WTC11 (cell line): ENCODE data around the gene ARHGAP22. TPM values are rescaled to one million over a fixed set of nuclear protein-coding genes. Genes with fewer than 3 reads are reported as not detected.

Experiments used
- ATAC-seq: fragments of 200-7000 bp; cut with Tn5 transposase; 2 replicates; pipeline ENCODE4 v1.10.0; 2021; ENCODE audit warnings: mild to moderate bottlenecking, moderate library complexity
- CTCF ChIA-PET: fragments of 300-600 bp; sonication (Branson Sonifier 250); formaldehyde crosslinking; loops from one replicate; lab custom pipeline; 2021; ENCODE audit warnings: antibody characterized with exemption; lab: Charles Lee
- POLR2A ChIA-PET: fragments of 350-600 bp; sonication (Branson Sonifier 250); formaldehyde crosslinking; loops from one replicate; lab custom pipeline; 2021; ENCODE audit warnings: antibody characterized with exemption; lab: Charles Lee
- DNase-seq: peaks from one replicate; pipeline ENCODE4 v3.0.0; 2021; ENCODE audit warnings: low spot score
- H3K27ac Mint-ChIP-seq: 2 replicates; pipeline ENCODE4 v1.8.0; 2021; ENCODE audit warnings: mixed read lengths
- H3K27me3 Mint-ChIP-seq: 2 replicates; pipeline ENCODE4 v1.8.0; 2021; ENCODE audit warnings: low read depth, mild to moderate bottlenecking, moderate library complexity, mixed read lengths
- H3K36me3 Mint-ChIP-seq: 2 replicates; pipeline ENCODE4 v1.8.0; 2021; ENCODE audit warnings: mixed read lengths
- H3K4me1 Mint-ChIP-seq: 2 replicates; pipeline ENCODE4 v1.8.0; 2022; ENCODE audit warnings: mixed read lengths
- H3K4me3 Mint-ChIP-seq: 2 replicates; pipeline ENCODE4 v1.8.0; 2021; ENCODE audit warnings: mild to moderate bottlenecking, moderate library complexity, mixed read lengths
- H3K9me3 Mint-ChIP-seq: 2 replicates; pipeline ENCODE4 v1.8.0; 2021; ENCODE audit warnings: mixed read lengths
- CBFB ChIP-seq: sonication (generic); formaldehyde crosslinking; IDR thresholded peaks from 2 replicates; pipeline ENCODE4 v1.8.1; 2022; ENCODE audit warnings: mild to moderate bottlenecking, low read depth, missing genetic modification reagents
- FOXP1 ChIP-seq: sonication (generic); formaldehyde crosslinking; IDR thresholded peaks from 2 replicates; pipeline ENCODE4 v1.8.0; 2022; ENCODE audit warnings: missing genetic modification reagents, mild to moderate bottlenecking, moderate library complexity, borderline replicate concordance
- GABPB1 ChIP-seq: sonication (generic); formaldehyde crosslinking; IDR thresholded peaks from 2 replicates; pipeline ENCODE4 v1.8.1; 2023; ENCODE audit warnings: mild to moderate bottlenecking, missing genetic modification reagents
- GRHL2 ChIP-seq: fragments of 250-450 bp; sonication (Bioruptor Pico); IDR thresholded peaks from 2 replicates; pipeline ENCODE4 v1.8.0; 2022; ENCODE audit warnings: mild to moderate bottlenecking, moderate library complexity; ENCODE audit not compliant: insufficient replicate concordance, severe bottlenecking
- IRF2 ChIP-seq: sonication (generic); formaldehyde crosslinking; IDR thresholded peaks from 2 replicates; pipeline ENCODE4 v1.8.0; 2022; ENCODE audit warnings: low read depth, missing genetic modification reagents, borderline replicate concordance
- MYBL2 ChIP-seq: sonication (generic); formaldehyde crosslinking; IDR thresholded peaks from 2 replicates; pipeline ENCODE4 v1.8.1; 2023; ENCODE audit warnings: mild to moderate bottlenecking, moderate library complexity, missing genetic modification reagents
- NFATC4 ChIP-seq: fragments of 250-450 bp; sonication (Bioruptor Pico); IDR thresholded peaks from 2 replicates; pipeline ENCODE4 v1.9.0; 2021; ENCODE audit warnings: mild to moderate bottlenecking
- NR3C1 ChIP-seq: sonication (generic); formaldehyde crosslinking; conservative IDR thresholded peaks from 2 replicates; pipeline ENCODE4 v1.8.1; 2023; ENCODE audit warnings: low read depth, mild to moderate bottlenecking, missing genetic modification reagents
- RORB ChIP-seq: fragments of 250-450 bp; sonication (Bioruptor Pico); IDR thresholded peaks from 2 replicates; pipeline ENCODE4 v1.9.0; 2021; ENCODE audit warnings: mild to moderate bottlenecking
- SMAD4 ChIP-seq: sonication (generic); formaldehyde crosslinking; IDR thresholded peaks from 2 replicates; pipeline ENCODE4 v1.8.0; 2022; ENCODE audit warnings: mild to moderate bottlenecking, missing genetic modification reagents
- SP1 ChIP-seq: sonication (generic); formaldehyde crosslinking; conservative IDR thresholded peaks from 2 replicates; pipeline ENCODE4 v1.8.1; 2022; ENCODE audit warnings: missing genetic modification reagents
- ZNF263 ChIP-seq: sonication (generic); formaldehyde crosslinking; IDR thresholded peaks from 2 replicates; pipeline ENCODE4 v1.8.1; 2022; ENCODE audit warnings: low read depth, mild to moderate bottlenecking, moderate library complexity, missing genetic modification reagents
- total RNA-seq: library from RNA; stranded (reverse); gene quantifications from 3 replicates; pipeline ENCODE4 v1.2.3, GENCODE V29; 2021
- TF ChIP-seq, protein P1 (sequence below): sonication (generic); formaldehyde crosslinking; IDR thresholded peaks from 2 replicates; pipeline ENCODE4 v1.8.1; 2023; ENCODE audit warnings: mild to moderate bottlenecking, missing genetic modification reagents, moderate library complexity
- TF ChIP-seq, protein P2 (sequence below): sonication (generic); formaldehyde crosslinking; IDR thresholded peaks from 2 replicates; pipeline ENCODE4 v1.8.1; 2022; ENCODE audit warnings: mild to moderate bottlenecking, moderate library complexity, missing genetic modification reagents
- TF ChIP-seq, protein P3 (sequence below): sonication (generic); formaldehyde crosslinking; IDR thresholded peaks from 2 replicates; pipeline ENCODE4 v1.8.1; 2023; ENCODE audit warnings: mild to moderate bottlenecking, missing genetic modification reagents, borderline replicate concordance
- TF ChIP-seq, protein P4 (sequence below): sonication (generic); formaldehyde crosslinking; IDR thresholded peaks from 2 replicates; pipeline ENCODE4 v1.8.0; 2022; ENCODE audit warnings: mild to moderate bottlenecking, missing genetic modification reagents

Gene ARHGAP22
- total RNA-seq, 1 experiment from 2014 or later: 8.6 TPM

DNA sequence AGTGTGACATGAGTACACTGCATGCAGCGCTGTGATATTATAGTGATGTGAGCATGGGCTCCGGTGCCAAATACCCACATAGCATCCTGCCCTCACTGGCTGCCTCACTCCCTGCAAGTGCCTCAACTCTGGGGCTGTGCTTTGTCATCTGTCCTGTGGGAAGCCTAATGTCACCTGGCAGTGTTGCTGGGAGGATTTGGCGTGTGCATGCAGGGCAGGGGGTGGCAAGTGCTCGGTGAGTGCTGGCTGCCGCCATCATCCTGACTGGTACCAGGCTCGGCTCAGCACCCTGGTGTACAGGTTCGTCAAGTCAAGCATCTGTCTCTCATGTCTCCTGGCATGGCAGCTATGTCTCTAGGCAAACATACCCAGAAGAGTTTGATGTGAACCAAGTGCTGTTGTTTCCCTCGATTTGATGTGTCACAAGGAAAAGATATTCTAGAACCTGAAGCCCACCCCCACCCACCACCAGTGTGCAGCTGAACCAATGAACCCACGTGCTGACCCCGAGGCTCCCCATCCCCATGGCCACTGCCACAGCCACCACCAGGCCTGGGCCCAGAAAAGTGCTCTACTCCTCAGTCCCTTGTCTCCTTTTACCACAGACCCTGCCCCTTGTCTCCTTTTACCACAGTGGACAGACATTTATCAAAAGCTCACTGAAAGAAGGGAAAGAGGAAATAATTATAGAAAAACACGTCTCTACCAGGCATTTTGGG, 162.6 kb downstream of the ARHGAP22 start:
- peaks cover 18% of the 10 kb centered on the region for H3K4me1 Mint-ChIP-seq
- ATAC-seq (no peak), DNase-seq (no peak)
- no peaks in the 10 kb centered on the region for H3K27me3 Mint-ChIP-seq
- no peaks in the 10 kb centered on the region for H3K36me3 Mint-ChIP-seq
- no peak overlapping the region for H3K27ac Mint-ChIP-seq
- CTCF ChIA-PET: interaction anchor here (0.8 to 1.3 kb wide), 5 partner anchors 62 to 214 kb away, joined by 3 to 9 read pairs (median 4); no protein-coding TSS in a partner anchor
- POLR2A ChIA-PET: no interaction called here
- no peaks in the 10 kb centered on the region for H3K9me3 Mint-ChIP-seq
- TF ChIP-seq, protein P1, sequence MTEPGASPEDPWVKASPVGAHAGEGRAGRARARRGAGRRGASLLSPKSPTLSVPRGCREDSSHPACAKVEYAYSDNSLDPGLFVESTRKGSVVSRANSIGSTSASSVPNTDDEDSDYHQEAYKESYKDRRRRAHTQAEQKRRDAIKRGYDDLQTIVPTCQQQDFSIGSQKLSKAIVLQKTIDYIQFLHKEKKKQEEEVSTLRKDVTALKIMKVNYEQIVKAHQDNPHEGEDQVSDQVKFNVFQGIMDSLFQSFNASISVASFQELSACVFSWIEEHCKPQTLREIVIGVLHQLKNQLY (CRISPR knock-in tag): no peak
- TF ChIP-seq NR3C1 (CRISPR knock-in tag) (no peak), IRF2 (no peak), SMAD4 (no peak), CBFB (CRISPR knock-in tag) (no peak), SP1 (CRISPR knock-in tag) (no peak), FOXP1 (CRISPR knock-in tag) (no peak), MYBL2 (CRISPR knock-in tag) (no peak), ZNF263 (CRISPR knock-in tag) (no peak)
- TF ChIP-seq, protein P2, sequence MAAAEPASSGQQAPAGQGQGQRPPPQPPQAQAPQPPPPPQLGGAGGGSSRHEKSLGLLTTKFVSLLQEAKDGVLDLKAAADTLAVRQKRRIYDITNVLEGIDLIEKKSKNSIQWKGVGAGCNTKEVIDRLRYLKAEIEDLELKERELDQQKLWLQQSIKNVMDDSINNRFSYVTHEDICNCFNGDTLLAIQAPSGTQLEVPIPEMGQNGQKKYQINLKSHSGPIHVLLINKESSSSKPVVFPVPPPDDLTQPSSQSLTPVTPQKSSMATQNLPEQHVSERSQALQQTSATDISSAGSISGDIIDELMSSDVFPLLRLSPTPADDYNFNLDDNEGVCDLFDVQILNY (CRISPR knock-in tag): no peak
- TF ChIP-seq, protein P3, sequence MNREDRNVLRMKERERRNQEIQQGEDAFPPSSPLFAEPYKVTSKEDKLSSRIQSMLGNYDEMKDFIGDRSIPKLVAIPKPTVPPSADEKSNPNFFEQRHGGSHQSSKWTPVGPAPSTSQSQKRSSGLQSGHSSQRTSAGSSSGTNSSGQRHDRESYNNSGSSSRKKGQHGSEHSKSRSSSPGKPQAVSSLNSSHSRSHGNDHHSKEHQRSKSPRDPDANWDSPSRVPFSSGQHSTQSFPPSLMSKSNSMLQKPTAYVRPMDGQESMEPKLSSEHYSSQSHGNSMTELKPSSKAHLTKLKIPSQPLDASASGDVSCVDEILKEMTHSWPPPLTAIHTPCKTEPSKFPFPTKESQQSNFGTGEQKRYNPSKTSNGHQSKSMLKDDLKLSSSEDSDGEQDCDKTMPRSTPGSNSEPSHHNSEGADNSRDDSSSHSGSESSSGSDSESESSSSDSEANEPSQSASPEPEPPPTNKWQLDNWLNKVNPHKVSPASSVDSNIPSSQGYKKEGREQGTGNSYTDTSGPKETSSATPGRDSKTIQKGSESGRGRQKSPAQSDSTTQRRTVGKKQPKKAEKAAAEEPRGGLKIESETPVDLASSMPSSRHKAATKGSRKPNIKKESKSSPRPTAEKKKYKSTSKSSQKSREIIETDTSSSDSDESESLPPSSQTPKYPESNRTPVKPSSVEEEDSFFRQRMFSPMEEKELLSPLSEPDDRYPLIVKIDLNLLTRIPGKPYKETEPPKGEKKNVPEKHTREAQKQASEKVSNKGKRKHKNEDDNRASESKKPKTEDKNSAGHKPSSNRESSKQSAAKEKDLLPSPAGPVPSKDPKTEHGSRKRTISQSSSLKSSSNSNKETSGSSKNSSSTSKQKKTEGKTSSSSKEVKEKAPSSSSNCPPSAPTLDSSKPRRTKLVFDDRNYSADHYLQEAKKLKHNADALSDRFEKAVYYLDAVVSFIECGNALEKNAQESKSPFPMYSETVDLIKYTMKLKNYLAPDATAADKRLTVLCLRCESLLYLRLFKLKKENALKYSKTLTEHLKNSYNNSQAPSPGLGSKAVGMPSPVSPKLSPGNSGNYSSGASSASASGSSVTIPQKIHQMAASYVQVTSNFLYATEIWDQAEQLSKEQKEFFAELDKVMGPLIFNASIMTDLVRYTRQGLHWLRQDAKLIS (CRISPR knock-in tag): no peak
- TF ChIP-seq, protein P4, sequence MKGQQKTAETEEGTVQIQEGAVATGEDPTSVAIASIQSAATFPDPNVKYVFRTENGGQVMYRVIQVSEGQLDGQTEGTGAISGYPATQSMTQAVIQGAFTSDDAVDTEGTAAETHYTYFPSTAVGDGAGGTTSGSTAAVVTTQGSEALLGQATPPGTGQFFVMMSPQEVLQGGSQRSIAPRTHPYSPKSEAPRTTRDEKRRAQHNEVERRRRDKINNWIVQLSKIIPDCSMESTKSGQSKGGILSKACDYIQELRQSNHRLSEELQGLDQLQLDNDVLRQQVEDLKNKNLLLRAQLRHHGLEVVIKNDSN: no peak
- no peak overlapping the region for H3K4me3 Mint-ChIP-seq

DNA sequence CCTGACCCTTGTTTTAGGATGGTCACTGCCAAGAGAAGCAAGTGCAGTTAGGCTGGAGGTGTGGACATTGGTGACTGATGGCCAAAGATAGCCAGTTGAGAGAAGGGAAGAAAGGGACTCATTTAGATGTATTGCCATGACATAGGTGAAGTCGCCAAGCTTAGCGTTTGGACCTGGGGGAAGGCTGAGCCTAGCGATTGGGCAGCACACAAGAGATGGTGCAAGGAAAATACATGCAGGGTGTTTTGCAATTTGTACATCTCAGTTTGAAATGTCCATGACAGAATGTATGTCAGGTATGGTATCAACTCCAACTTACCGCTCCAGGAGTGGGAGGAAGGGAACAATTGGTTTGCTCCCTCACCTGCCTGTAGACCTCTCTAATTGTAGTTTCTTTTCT, 164.1 kb downstream of the ARHGAP22 start:
- POLR2A ChIA-PET: no interaction called here
- ATAC-seq (no peak), DNase-seq (no peak)
- no peaks in the 10 kb centered on the region for H3K36me3 Mint-ChIP-seq
- no peak overlapping the region for H3K27ac Mint-ChIP-seq
- H3K4me1 Mint-ChIP-seq: peaks cover 18% of the 10 kb centered on the region
- no peak overlapping the region for H3K4me3 Mint-ChIP-seq
- H3K9me3 Mint-ChIP-seq: no peaks in the 10 kb centered on the region
- no peaks in the 10 kb centered on the region for H3K27me3 Mint-ChIP-seq
- CTCF ChIA-PET: no interaction called here
- no peak for TF ChIP-seq RORB (CRISPR knock-in tag)
- no peak for TF ChIP-seq SMAD4
- TF ChIP-seq GRHL2 (CRISPR knock-in tag): no peak

DNA sequence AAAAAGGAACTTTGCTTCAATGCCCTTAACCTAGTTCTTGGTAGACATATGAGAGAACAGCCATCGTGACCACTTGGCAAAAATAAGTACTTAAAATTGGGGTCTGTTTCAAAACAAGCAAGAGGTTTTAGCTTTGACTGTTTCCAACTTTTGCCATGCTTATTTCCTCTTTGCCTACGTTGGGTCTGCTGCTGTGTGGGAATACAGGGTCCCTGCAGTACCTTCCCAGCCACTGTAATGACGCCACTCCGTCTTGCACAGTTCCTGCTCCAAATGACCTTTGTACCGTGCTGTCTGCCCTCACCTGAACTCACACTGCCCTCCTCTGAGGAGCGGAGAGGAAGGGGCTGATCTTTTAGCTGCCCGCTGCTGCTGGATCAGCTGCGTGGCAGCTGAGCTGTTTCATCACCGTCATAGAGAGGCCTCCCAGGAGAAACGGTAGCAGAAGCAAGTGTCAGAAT, 165.3 kb downstream of the ARHGAP22 start:
- ChIA-PET POLR2A (interaction anchor here (0.9 kb wide), 1 partner anchor 219 kb away, joined by 3 read pairs; no protein-coding TSS in a partner anchor), CTCF (interaction anchor here (0.7 to 1.0 kb wide), 2 partner anchors 216 to 1283 kb away, joined by 3 to 4 read pairs; no protein-coding TSS in a partner anchor)
- no peaks in the 10 kb centered on the region for H3K27me3 Mint-ChIP-seq
- H3K27ac Mint-ChIP-seq: no peak overlapping the region
- no peaks in the 10 kb centered on the region for H3K36me3 Mint-ChIP-seq
- no peaks in the 10 kb centered on the region for H3K9me3 Mint-ChIP-seq
- no peak for DNase-seq
- TF ChIP-seq NFATC4: no peak
- TF ChIP-seq GABPB1 (CRISPR knock-in tag): peak; percentile 31; the same call in 1 of the 2 replicates
- TF ChIP-seq, all 79 proteins: peak for 1
- Mint-ChIP-seq H3K4me1 (peaks cover 12% of the 10 kb centered on the region), H3K4me3 (no peak overlapping the region)
- ATAC-seq: peak; percentile 40
